Measurements from ENCODE around the gene CC2D2B.
A peak's percentile ranks its signal among the peaks of the same experiment; 100 is the strongest.
"Not testable (repeated sequence)": the region's sequence is repeated elsewhere in the genome, so short reads cannot be mapped to it uniquely, and the experiment has no call there.

The CC2D2B gene

DNA sequence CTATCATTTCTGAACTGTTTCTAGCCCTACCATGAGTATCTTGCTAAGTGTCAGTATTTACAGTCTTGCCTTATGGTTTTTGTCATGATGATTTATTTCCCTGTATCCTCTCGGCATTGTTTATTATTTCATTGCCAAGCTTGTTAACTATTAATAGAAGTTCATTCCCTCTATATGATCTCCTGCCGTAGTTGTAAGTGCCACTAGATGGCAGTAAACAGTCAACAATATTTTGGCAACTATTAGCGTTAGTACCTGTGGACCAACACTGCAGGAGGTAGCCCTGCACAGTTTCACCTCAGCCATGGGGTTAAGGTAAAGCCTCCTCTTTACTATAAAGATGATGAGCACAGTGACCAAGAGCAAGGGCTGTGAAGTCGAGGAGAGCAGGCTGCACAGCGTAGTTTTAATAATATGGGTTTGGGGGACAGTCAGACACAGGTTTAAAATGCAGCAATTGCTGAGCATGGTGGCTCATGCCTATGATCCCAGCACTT lies 109.5 kb downstream of the CC2D2B start:
- DNase-seq (ENCODE audit: low read depth in 2 of 2) = no peak

DNA sequence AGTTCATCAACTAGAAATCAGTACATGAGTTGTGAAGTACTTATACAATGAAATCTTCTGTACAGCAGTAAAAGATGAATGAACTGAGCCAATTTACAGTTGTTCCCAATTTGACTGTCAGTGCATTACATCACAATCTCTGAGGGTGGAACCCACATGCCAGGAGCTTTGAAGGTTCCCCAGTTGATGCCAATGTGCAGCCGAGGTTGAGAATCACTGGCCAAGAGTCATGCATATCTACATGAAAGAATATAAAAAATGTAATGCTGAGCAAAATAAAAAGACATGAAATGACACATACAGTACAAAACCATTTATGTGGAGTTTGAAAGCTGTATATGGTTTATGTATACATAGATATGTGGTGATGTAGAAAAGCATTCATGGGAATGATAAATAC lies 113.6 kb downstream of the CC2D2B start:
- DNase-seq (ENCODE audit: low read depth in 2 of 2) = no peak

DNA sequence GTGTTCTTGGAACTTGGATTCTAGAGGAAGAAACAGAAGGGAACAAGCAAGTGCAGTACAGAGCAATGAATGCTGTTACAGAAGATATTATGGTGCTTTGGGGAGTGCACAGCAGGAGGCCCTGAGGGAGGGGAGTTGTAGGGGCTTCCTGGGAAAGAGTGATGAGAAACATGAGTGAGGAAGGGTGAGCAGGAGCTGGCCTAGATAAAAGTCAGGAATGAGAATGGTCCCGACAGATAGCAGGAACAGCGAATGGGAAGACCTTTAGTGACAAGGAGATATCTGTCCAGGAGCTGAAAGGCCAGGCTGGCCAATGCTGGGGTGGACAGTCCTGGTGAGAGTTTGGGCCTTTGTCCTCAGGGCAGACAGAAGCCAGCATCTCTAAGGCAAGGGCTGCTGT lies 115.0 kb downstream of the CC2D2B start:
- DNase-seq (ENCODE audit: low read depth in 2 of 2) = no peak

DNA sequence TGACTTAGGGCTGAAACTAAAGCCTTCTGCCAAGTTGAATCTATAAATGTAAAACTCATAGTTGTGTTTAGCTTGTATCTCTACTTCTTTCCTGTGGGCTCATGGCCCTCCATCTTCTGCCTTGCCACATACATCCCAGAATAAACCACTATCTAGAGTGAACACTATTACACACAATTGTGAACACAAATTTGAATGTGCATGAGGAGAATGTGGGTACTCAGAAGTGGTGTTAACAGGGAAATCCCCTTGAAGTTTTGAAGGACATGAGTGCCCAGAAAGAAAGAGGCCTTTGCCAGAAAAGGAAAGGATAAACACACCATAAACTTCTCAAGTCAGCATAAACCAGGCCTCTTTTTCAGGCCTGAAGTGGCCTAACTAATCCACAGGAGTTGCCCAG lies 115.4 kb downstream of the CC2D2B start:
- DNase-seq (ENCODE audit: low read depth in 2 of 2) = no peak

- DNase-seq (ENCODE audit: low read depth in 2 of 2) = no peak
Measured at GRCh38 chr10:96025566-96025965, 117.8 kb downstream of the CC2D2B start.

DNA sequence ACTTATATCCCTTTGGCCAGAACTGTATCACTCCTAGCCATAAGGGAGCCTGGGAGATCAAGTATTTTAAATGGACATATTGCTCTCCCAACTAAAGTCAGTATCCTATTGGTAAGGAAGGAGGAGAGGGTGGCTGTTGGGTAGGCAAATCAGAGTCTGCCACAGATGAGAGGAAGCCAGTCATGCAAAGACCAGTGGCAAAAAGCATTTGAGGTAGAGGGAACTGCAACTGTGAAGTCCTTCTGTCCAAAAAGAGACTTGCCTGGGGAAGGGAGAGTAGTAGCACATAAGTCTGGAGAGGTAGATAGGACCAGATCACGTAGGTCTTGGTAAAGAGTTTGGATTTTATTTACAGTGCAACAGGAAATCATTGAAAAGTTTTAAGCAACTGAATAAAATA lies 126.8 kb downstream of the CC2D2B start:
- no peak for DNase-seq (ENCODE audit: low read depth in 2 of 2)

- no peak for DNase-seq (ENCODE audit: low read depth in 2 of 2)
Measured at GRCh38 chr10:96038476-96039387, 131.0 kb downstream of the CC2D2B start.

- DNase-seq (ENCODE audit: low read depth in 2 of 2) = no peak
Measured at GRCh38 chr10:96041146-96041545, 133.4 kb downstream of the CC2D2B start.

GRCh38 chr10:96043033-96043892 lies 135.5 kb downstream of the CC2D2B start, which contains the start of gene CCNJ:
CCNJ (plus strand) TSS chr10:96043583; CDS start chr10:96044394, 811 bp downstream.
- peak; percentile 69 to 76 for DNase-seq (ENCODE audit: low read depth in 2 of 2)

- peak in 1 of 2 donors; percentile 28 for DNase-seq (ENCODE audit: low read depth in 2 of 2)
Measured at GRCh38 chr10:96043893-96044715, 136.3 kb downstream of the CC2D2B start.

DNA sequence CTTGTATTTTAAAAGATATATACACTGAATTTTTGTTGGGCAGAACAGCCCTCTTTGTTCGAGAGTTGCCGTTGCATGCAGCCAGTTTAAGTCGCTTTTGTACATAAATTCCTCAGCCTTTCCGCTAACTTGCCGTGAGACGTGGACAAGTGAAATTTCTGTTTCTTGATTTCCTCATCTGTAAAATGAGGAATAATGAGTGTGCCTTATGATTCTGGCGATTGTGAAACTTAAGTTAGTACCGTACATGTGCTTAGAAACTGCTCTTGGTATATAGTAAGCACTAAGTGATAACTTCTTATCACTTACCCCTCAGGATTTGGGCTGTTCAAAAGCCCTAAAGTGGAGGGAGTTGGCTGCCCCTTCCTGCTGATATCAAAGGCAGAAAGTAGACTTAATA lies 137.0 kb downstream of the CC2D2B start:
- no peak for DNase-seq (ENCODE audit: low read depth in 2 of 2)

DNA sequence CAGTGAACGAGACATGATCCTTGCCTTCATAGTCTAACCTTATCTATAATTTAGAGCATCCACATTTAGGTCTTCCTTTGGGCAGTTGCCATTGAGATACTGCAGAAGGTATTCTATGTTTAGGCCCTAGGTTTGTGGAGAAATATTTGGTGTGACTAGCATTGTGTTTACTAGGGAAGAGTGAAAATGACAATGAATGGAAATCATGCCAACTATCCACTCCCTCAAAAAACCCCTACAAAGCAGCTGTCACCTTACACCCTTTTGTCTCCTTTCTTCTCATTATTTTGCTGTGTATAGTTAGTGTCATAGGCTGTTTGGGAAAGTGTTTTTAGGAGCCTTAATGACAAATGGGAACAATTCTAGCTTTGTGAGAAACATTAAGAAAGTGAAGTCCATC lies 138.8 kb downstream of the CC2D2B start:
- DNase-seq (ENCODE audit: low read depth in 2 of 2) = no peak

DNA sequence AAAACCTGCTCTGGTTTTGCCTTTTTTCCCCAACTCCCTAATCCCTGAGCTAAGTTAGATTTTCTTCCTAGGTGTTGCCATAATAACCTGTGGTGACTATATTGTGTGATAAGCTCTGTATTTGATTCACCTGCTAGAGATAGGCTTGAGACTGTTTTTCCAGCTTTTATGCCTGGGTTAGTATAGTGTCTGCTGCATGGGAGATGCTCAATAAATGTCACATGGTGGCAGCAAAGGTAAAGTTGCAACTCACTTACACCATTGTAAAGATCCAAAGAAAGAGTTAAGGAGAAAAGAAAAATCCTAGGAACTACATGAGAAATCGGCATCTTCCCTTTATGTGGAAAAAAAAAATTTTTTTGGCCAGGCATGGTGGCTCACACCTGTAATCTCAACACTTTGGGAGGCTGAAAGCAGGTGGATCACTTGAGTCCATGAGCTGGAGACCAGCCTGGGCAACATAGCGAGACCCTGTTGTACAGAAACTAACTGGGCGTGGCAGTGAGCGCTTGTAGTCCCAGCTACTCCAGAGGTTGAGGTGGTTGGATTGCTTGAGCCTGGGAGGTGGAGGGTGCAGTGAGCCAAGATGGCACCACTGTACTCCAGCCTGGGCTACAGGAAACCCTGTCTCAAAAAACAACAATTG lies 139.4 kb downstream of the CC2D2B start:
- no peak for DNase-seq (ENCODE audit: low read depth in 2 of 2)

GRCh38 chr10:96047925-96048324 lies 140.2 kb downstream of the CC2D2B start:
- not testable (repeated sequence) for DNase-seq (ENCODE audit: low read depth in 2 of 2)

- no peak for DNase-seq (ENCODE audit: low read depth in 2 of 2)
Measured at GRCh38 chr10:96049340-96049739, 141.6 kb downstream of the CC2D2B start.

DNA sequence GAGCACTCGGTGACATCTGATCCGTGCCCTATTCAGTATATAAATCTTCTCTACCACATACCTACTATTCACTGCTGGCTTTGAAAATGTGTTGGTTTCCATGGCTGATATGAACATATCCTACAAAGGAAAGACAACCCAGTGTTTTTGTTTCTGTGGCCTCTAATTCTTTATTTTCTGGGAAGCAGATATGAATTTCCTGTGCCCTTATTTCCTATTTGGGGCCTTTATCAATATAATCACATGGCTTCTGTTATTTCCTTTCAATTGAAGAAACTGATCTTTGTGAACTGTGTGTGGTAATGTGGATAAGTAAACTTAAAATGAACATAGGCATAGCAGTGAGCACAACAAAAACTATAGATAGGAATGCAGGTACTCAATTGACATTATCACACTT lies 146.2 kb downstream of the CC2D2B start:
- DNase-seq (ENCODE audit: low read depth in 2 of 2) = no peak

DNA sequence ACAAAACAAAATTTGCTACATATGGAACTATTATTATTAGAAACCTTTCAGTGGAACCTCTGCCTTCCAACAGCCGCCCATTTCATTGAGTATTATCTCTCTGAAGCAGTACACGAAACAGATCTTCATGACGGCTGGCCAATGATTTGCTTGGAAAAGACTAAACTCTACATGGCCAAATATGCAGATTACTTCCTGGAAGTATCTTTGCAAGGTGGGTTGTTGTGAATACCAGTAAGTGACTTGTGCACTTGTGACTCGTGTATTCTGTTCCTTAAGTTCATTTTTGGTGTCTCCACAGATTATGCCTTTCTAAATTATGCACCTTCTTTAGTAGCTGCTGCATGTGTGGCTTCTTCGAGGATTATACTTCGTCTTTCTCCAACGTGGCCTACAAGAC lies 149.0 kb downstream of the CC2D2B start:
- DNase-seq (ENCODE audit: low read depth in 2 of 2) = no peak

DNA sequence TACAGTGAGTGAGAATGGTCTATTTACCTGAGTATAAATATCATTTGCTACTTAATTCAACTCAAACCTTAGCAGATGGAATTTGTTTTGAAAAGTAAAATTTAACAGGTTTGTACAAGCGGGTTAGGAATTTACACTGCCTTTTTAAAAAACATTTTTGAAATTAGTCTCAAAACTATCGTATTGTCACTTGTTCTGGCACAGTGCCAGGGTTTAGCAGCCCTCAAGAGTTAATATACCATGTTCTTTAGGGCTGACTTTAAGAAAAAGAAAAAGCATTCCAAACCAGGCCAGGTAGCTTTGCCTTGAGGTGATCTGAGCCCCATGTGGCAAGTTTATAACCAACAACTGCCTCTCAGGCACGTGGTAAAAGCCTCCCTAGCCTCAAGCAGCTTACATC lies 153.5 kb downstream of the CC2D2B start:
- no peak for DNase-seq (ENCODE audit: low read depth in 2 of 2)

GRCh38 chr10:96072674-96073073 lies 164.9 kb downstream of the CC2D2B start:
- DNase-seq (ENCODE audit: low read depth in 2 of 2) = no peak

DNA sequence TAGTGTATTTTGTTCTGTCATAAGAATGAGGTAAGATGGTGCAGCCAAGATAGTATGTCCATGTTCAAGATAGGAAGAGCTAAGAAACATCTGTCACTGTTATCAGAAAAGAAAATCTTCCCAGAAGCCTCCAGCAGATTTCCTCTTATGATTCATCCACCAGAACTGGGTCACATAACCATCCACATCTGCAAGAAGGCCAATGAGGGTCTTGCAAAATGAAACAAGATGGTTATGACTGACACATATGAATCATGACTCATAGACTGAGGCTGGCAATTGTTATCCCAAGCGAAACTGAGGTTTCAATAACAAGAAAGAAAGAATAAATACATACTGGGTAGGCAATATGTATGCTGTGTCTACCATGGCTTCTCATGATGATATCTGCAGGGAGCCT lies 165.9 kb downstream of the CC2D2B start:
- DNase-seq (ENCODE audit: low read depth in 2 of 2) = no peak

- no peak for DNase-seq (ENCODE audit: low read depth in 2 of 2)
Measured at GRCh38 chr10:96074776-96075175, 167.0 kb downstream of the CC2D2B start.

Measured in stimulated activated CD8-positive, alpha-beta memory T cell treated with anti-CD3 and anti-CD28 coated beads, Interleukin-15, amount 100 ng/mL, for 48 hours (primary cell).